ENCODE measurements around the gene OR51E1.

DNA sequence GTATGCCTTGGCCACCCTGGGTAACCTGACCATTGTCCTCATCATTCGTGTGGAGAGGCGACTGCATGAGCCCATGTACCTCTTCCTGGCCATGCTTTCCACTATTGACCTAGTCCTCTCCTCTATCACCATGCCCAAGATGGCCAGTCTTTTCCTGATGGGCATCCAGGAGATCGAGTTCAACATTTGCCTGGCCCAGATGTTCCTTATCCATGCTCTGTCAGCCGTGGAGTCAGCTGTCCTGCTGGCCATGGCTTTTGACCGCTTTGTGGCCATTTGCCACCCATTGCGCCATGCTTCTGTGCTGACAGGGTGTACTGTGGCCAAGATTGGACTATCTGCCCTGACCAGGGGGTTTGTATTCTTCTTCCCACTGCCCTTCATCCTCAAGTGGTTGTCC, 3.9 kb upstream of the OR51E1 start:
- TF ChIP-seq CTCF (IDR thresholded peaks at IDR 0.05) (no peak), POLR2A (IDR thresholded peaks at IDR 0.05) (no peak), POLR2AphosphoS5 (IDR thresholded peaks at IDR 0.05) (no peak)

All from transverse colon (tissue), 4 donors.